Endodermal cell (in vitro differentiated cells): ENCODE measurements around the gene CHMP4A. TPM values are rescaled to one million over a fixed set of nuclear protein-coding genes. Genes with fewer than 3 reads are reported as not detected.
A peak's percentile ranks its signal among the peaks of the same experiment; 100 is the strongest.

Source experiments
- DNase-seq: peaks from one replicate; pipeline ENCODE4 v3.0.0-alpha.2; 2017
- H3K27ac ChIP-seq: 2 replicates; pipeline ENCODE4 v1.5.1; 2013; ENCODE audit warnings: mild to moderate bottlenecking, low read depth, low read length, moderate library complexity
- H3K27me3 ChIP-seq: 2 replicates; pipeline ENCODE4 v1.6.1; 2013; ENCODE audit warnings: mild to moderate bottlenecking, low read length, moderate library complexity; ENCODE audit not compliant: insufficient read depth, control insufficient read depth, poor library complexity, severe bottlenecking
- H3K36me3 ChIP-seq: 2 replicates; pipeline ENCODE4 v1.7.0; 2013; ENCODE audit warnings: mild to moderate bottlenecking, low read length, moderate library complexity; ENCODE audit not compliant: control insufficient read depth, insufficient read depth
- H3K4me1 ChIP-seq: one replicate; pipeline ENCODE4 v1.7.0; 2013; ENCODE audit warnings: low read length; ENCODE audit not compliant: control insufficient read depth, insufficient read depth
- H3K4me3 ChIP-seq: 2 replicates; pipeline ENCODE4 v1.5.1; 2013; ENCODE audit warnings: mild to moderate bottlenecking, low read length, moderate library complexity
- H3K9ac ChIP-seq: 2 replicates; pipeline ENCODE4 v1.6.1; 2013; ENCODE audit warnings: mild to moderate bottlenecking, low read length, moderate library complexity; ENCODE audit not compliant: poor library complexity, severe bottlenecking; ENCODE audit errors: extremely low read depth
- H3K9me3 ChIP-seq: 2 replicates; pipeline ENCODE4 v1.6.1; 2013; ENCODE audit warnings: mild to moderate bottlenecking, low read length, moderate library complexity; ENCODE audit not compliant: control insufficient read depth
- H3K27ac Mint-ChIP-seq: 2 replicates; pipeline ENCODE4 v1.8.0; 2020; ENCODE audit warnings: mixed read lengths
- H3K27me3 Mint-ChIP-seq: 2 replicates; pipeline ENCODE4 v1.8.0; 2021; ENCODE audit warnings: mild to moderate bottlenecking, mixed read lengths; ENCODE audit not compliant: insufficient read depth
- H3K36me3 Mint-ChIP-seq: 2 replicates; pipeline ENCODE4 v1.8.0; 2020; ENCODE audit warnings: low read depth, mixed read lengths
- H3K4me1 Mint-ChIP-seq: 2 replicates; pipeline ENCODE4 v1.8.0; 2020; ENCODE audit warnings: mixed read lengths
- H3K4me3 Mint-ChIP-seq: 2 replicates; pipeline ENCODE4 v1.8.0; 2020; ENCODE audit warnings: mild to moderate bottlenecking, moderate library complexity, mixed read lengths
- H3K9me3 Mint-ChIP-seq: 2 replicates; pipeline ENCODE4 v1.8.0; 2020; ENCODE audit warnings: mild to moderate bottlenecking, mixed read lengths
- WGBS, 2 experiments: methylation state at CpG; one replicate each; pipeline versions ENCODE4 v1.1.5 to v1.1.7; 2013; ENCODE audit warnings: missing lambda C conversion rate in 2 of 2, mixed read lengths in 1 of 2; ENCODE audit not compliant: insufficient coverage in 1 of 2, insufficient read length in 1 of 2; 5-methylcytosine and 5-hydroxymethylcytosine counted together
- total RNA-seq, 2 donors: library from RNA; stranded (reverse); fragmentation: NEBNext Ultra II Directional in 1 of 2; extraction: Animal tissue kit (Norgen Biotek cat#: 25700) in 1 of 2; gene quantifications; 2 replicates in 1 of 2; 3 replicates in 1 of 2; pipeline ENCODE4 v1.2.1, GENCODE V29; 2021
- TF ChIP-seq, protein P1 (sequence below): fragments of 200-600 bp; sonication (generic); conservative IDR thresholded peaks from 2 replicates; pipeline ENCODE4 v1.5.0; 2021; ENCODE audit warnings: antibody characterized with exemption, mild to moderate bottlenecking

Gene CHMP4A
- total RNA-seq, 2 donors from 2014 or later, result 38.8 to 44.3 TPM

GRCh38 chr14:24171422-24172260 lies 41.6 kb downstream of the CHMP4A start, which contains the start of gene REC8:
TSS of gene REC8 (plus strand) at chr14:24172080. CDS start at chr14:24172553, 473 bp downstream.
- 22 to 34% methylated on average over 41 to 63 of the region's 63 CpGs for WGBS, 2 experiments
- H3K27ac ChIP-seq, result peak within 1 kb of the TSS; percentile 60
- H3K9ac ChIP-seq, result peak within 1 kb of the TSS; percentile 49

DNA sequence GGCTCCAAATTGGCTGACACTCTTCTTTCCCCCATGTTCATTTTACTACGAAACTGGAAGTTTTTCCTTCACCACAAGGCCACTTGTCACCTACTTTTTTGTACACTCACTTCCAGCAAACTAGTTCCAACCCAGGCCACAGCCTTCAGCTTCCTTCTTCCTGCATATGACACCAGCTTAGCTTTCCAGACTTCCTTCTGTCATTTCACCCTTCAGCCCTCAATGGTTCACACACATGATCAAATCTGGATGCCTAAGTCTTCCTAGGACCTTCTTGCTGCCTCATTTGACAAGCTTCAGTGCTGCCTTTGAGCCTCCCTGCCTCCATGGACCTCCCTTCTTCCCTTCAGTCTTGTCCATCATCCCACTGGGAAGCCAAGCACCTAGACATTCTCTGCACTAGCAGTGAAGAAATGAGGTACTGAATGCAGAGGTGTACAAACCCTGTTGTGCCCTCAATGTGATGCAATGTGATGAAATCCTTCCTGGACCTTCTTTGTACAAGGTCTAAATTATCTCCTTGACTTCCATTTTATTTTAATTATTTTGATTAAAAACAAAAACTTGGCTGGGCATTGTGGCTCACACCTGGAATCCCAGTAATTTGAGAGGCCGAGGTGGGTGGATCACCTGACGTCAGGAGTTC lies 45.7 kb downstream of the CHMP4A start:
- Histone ChIP-seq H3K4me1 (no peaks in the 10 kb centered on the region), H3K27ac (no peak overlapping the region), H3K27me3 (no peaks in the 10 kb centered on the region), H3K4me3 (no peak overlapping the region), H3K9ac (no peak overlapping the region), H3K9me3 (no peaks in the 10 kb centered on the region), H3K36me3 (peaks cover 22% of the 10 kb centered on the region)
- no peak for DNase-seq
- Mint-ChIP-seq H3K27ac (no peak overlapping the region), H3K36me3 (peaks cover 26% of the 10 kb centered on the region), H3K9me3 (no peaks in the 10 kb centered on the region), H3K4me1 (no peaks in the 10 kb centered on the region), H3K4me3 (no peak overlapping the region), H3K27me3 (no peaks in the 10 kb centered on the region)
- TF ChIP-seq, protein P1, sequence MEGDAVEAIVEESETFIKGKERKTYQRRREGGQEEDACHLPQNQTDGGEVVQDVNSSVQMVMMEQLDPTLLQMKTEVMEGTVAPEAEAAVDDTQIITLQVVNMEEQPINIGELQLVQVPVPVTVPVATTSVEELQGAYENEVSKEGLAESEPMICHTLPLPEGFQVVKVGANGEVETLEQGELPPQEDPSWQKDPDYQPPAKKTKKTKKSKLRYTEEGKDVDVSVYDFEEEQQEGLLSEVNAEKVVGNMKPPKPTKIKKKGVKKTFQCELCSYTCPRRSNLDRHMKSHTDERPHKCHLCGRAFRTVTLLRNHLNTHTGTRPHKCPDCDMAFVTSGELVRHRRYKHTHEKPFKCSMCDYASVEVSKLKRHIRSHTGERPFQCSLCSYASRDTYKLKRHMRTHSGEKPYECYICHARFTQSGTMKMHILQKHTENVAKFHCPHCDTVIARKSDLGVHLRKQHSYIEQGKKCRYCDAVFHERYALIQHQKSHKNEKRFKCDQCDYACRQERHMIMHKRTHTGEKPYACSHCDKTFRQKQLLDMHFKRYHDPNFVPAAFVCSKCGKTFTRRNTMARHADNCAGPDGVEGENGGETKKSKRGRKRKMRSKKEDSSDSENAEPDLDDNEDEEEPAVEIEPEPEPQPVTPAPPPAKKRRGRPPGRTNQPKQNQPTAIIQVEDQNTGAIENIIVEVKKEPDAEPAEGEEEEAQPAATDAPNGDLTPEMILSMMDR, result no peak
- 91 to 96% methylated on average over 3 of the region's 3 CpGs for WGBS, 2 experiments

More at GRCh38 chr14:24171422-24172260, 41.6 kb downstream of the CHMP4A start, which contains the start of gene REC8:
- H3K27me3 ChIP-seq, result no peaks in the 10 kb centered on the region
- peaks cover 1% of the 10 kb centered on the region for H3K36me3 ChIP-seq
- no peaks in the 10 kb centered on the region for H3K9me3 Mint-ChIP-seq
- TF ChIP-seq, protein P1, result no peak
- no peaks in the 10 kb centered on the region for H3K27me3 Mint-ChIP-seq
- H3K4me3 ChIP-seq, result peak within 1 kb of the TSS; percentile 85
- H3K27ac Mint-ChIP-seq, result peak within 1 kb of the TSS; percentile 89
- H3K4me1 ChIP-seq, result no peaks in the 10 kb centered on the region
- peaks cover 20% of the 10 kb centered on the region for H3K36me3 Mint-ChIP-seq
- no peaks in the 10 kb centered on the region for H3K9me3 ChIP-seq
- peak within 1 kb of the TSS; percentile 76 for H3K4me3 Mint-ChIP-seq
- DNase-seq, result peak; percentile 100
- no peaks in the 10 kb centered on the region for H3K4me1 Mint-ChIP-seq

GRCh38 chr14:24165785-24166184 lies 47.5 kb downstream of the CHMP4A start:
- no peak overlapping the region for H3K9ac ChIP-seq
- H3K9me3 ChIP-seq, result no peaks in the 10 kb centered on the region
- Mint-ChIP-seq H3K4me3 (no peak overlapping the region), H3K27ac (no peak overlapping the region), H3K36me3 (peaks cover 32% of the 10 kb centered on the region), H3K4me1 (peaks cover 9% of the 10 kb centered on the region), H3K27me3 (no peaks in the 10 kb centered on the region), H3K9me3 (no peaks in the 10 kb centered on the region)
- no peak overlapping the region for H3K4me3 ChIP-seq
- TF ChIP-seq, protein P1, result no peak
- 75 to 87% methylated on average over 1 to 5 of the region's 5 CpGs for WGBS, 2 experiments
- H3K27me3 ChIP-seq, result no peaks in the 10 kb centered on the region
- peaks cover 4% of the 10 kb centered on the region for H3K4me1 ChIP-seq
- H3K36me3 ChIP-seq, result peaks cover 22% of the 10 kb centered on the region
- no peak overlapping the region for H3K27ac ChIP-seq
- DNase-seq, result no peak
